K562 (cell line): ENCODE measurements around the gene ATP1A3. TPM values are rescaled to one million over a fixed set of nuclear protein-coding genes. Genes with fewer than 3 reads are reported as not detected.

Experiments
- ARID2 ChIP-seq: fragments of 450-650 bp; IDR thresholded peaks from 2 replicates; pipeline ENCODE4 v1.6.1; 2017; ENCODE audit warnings: antibody characterized with exemption, mild to moderate bottlenecking
- CTCF ChIP-seq, 3 experiments: IDR thresholded peaks in 2 of 3; conservative IDR thresholded peaks in 1 of 3; 2 replicates each; pipeline ENCODE4 v1.5.1; 2011 to 2012; ENCODE audit warnings: low read length in 3 of 3, mild to moderate bottlenecking in 3 of 3, control low read depth in 2 of 3, improper control_type of control experiment in 1 of 3, inconsistent platforms in 1 of 3, low read depth in 1 of 3, mixed read lengths in 1 of 3, moderate library complexity in 1 of 3; ENCODE audit not compliant: insufficient read depth in 2 of 3
- DEAF1 ChIP-seq: fragments of 450-650 bp; formaldehyde crosslinking; IDR thresholded peaks from 2 replicates; pipeline ENCODE4 v1.4.0; 2020; ENCODE audit warnings: mild to moderate bottlenecking, moderate library complexity
- GTF3C2 ChIP-seq: IDR thresholded peaks from 3 replicates; pipeline ENCODE4 v1.6.1; 2011; ENCODE audit warnings: borderline replicate concordance, mild to moderate bottlenecking, moderate library complexity; ENCODE audit not compliant: insufficient read length; ENCODE audit errors: extremely low read depth
- JUND ChIP-seq, 2 experiments: IDR thresholded peaks; 2 replicates in 1 of 2; 3 replicates in 1 of 2; pipeline ENCODE4 v1.6.1; 2011; ENCODE audit warnings: borderline replicate concordance in 2 of 2, low read depth in 2 of 2, low read length in 2 of 2, improper control_type of control experiment in 1 of 2, missing biosample characterization in 1 of 2, missing genetic modification characterization in 1 of 2, missing genetic modification reagents in 1 of 2
- MYC ChIP-seq, 2 experiments: fragments of 250-450 bp in 1 of 2; sonication (Bioruptor Pico) in 1 of 2; IDR thresholded peaks; 2 replicates each; pipeline versions ENCODE4 v1.5.1 to v1.6.1; 2012 to 2021; ENCODE audit warnings: low read depth in 2 of 2, borderline replicate concordance in 1 of 2, improper control_type of control experiment in 1 of 2, low read length in 1 of 2, mild to moderate bottlenecking in 1 of 2, moderate library complexity in 1 of 2
- REST ChIP-seq, 2 experiments: fragments of 450-650 bp; formaldehyde crosslinking in 1 of 2; IDR thresholded peaks; 2 replicates each; pipeline versions ENCODE4 v1.4.0 to v1.6.1; 2014 to 2020; ENCODE audit warnings: mild to moderate bottlenecking in 2 of 2, borderline replicate concordance in 1 of 2, low read depth in 1 of 2
- ZNF384 ChIP-seq: IDR thresholded peaks from 2 replicates; pipeline ENCODE4 v1.6.1; 2012; ENCODE audit warnings: low read depth, low read length, improper control_type of control experiment
- polyA plus RNA-seq, 8 experiments: library from polyadenylated mRNA; depleted of rRNA in 4 of 8; stranded (reverse) in 5 of 8; unstranded in 3 of 8; fragments of >200 nt; fragmentation: Nextera tagmentation in 2 of 8; fragmentation: Illumina TruSeq in 1 of 8; extraction: Ambion mirVana in 2 of 8; extraction: Trizol in 1 of 8; gene quantifications; 2 replicates each; pipeline versions ENCODE4 v1.2.1 to v1.2.3, GENCODE V29; 2011 to 2014; ENCODE audit warnings: inconsistent platforms in 1 of 8, missing spikeins in 1 of 8
- total RNA-seq, 7 experiments: library from RNA; depleted of rRNA in 6 of 7; stranded (reverse); fragments of >200 nt in 6 of 7; fragmentation: Illumina TruSeq in 2 of 7; extraction: Trizol in 2 of 7; gene quantifications; 2 replicates each; pipeline versions ENCODE4 v1.2.1 to v1.2.3, GENCODE V29; 2011 to 2021; ENCODE audit warnings: low replicate concordance in 1 of 7

The ATP1A3 gene
- total and polyA plus RNA-seq, 9 of the 15 experiments (the other 6 are each of a cell fraction or from before 2014, with no cell fraction given), result 0.03 to 1.0 (median 0.17) TPM; not detected in 3

- TF ChIP-seq ZNF384 (0 out of 2 replicates have a peak, but pooled peaks have one; percentile 13), REST (IDR thresholded peaks at IDR 0.05; ENCODE audit: borderline replicate concordance) (peak; percentile 91), REST (CRISPR knock-in tag; IDR thresholded peaks at IDR 0.05; ENCODE audit: low read depth) (peak; percentile 52; the same call in 1 of the 2 replicates), CTCF (IDR thresholded peaks at IDR 0.05 in 2 of 3, conservative IDR thresholded peaks at IDR 0.05 in 1 of 3; ENCODE audit: insufficient read depth in 2 of 3, low read depth in 1 of 3, low read length in 3 of 3) (peak; percentile 92 to 94 (median 94)), GTF3C2 (no peak), MYC (IDR thresholded peaks at IDR 0.05; ENCODE audit: low read depth, low read length) (0 out of 2 replicates have a peak, but pooled peaks have one; percentile 21), MYC (CRISPR knock-in tag; IDR thresholded peaks at IDR 0.05; ENCODE audit: borderline replicate concordance, low read depth) (no peak), DEAF1 (peak; percentile 66; the same call in 1 of the 2 replicates), ARID2 (no peak), JUND (IDR thresholded peaks at IDR 0.05; ENCODE audit: borderline replicate concordance, low read depth, low read length) (peak; percentile 53; the same call in 1 of the 2 replicates), JUND (tag; IDR thresholded peaks at IDR 0.05; ENCODE audit: borderline replicate concordance, low read depth, low read length) (no peak)
Measured at GRCh38 chr19:42023121-42023942, 29.3 kb upstream of the ATP1A3 start (continued).
